Measurements from ENCODE around the gene PKN1.

- TF ChIP-seq EZH2phosphoT487 (IDR thresholded peaks at IDR 0.05; ENCODE audit: unreplicated experiment) (no peak), POLR2AphosphoS5 (IDR thresholded peaks at IDR 0.05; ENCODE audit: low read depth) (no peak), CTCF (conservative IDR thresholded peaks at IDR 0.05; ENCODE audit: low read depth in 2 of 2) (no peak), EZH2 (IDR thresholded peaks at IDR 0.05; ENCODE audit: low read depth, unreplicated experiment) (no peak), REST (IDR thresholded peaks at IDR 0.05; ENCODE audit: unreplicated experiment) (no peak), JUNB (IDR thresholded peaks at IDR 0.05; ENCODE audit: unreplicated experiment) (no peak), CREB1 (CRISPR knock-in tag; IDR thresholded peaks at IDR 0.05; ENCODE audit: low read depth) (no peak), ZNF114 (CRISPR knock-in tag; IDR thresholded peaks at IDR 0.05) (no peak)
Observed at GRCh38 chr19:14519860-14520407, 86.8 kb downstream of the PKN1 start.
